Endothelial cell of umbilical vein (primary cell): ENCODE results near the gene EIF1AX. TPM values are rescaled to one million over a fixed set of nuclear protein-coding genes. Genes with fewer than 3 reads are reported as not detected.

Experiments used
- BruUV-seq: library from RNA; stranded (reverse); fragments of 400-500 nt; replicated peaks from 2 replicates; lab custom pipeline; 2021; lab: Mats Ljungman, UMichigan
- CTCF ChIA-PET: fragments of 300-600, 350-600 bp; sonication (Branson Sonifier 250); formaldehyde crosslinking; loops from one replicate; lab custom pipeline; 2021; ENCODE audit warnings: antibody characterized with exemption, inconsistent platforms; lab: Charles Lee
- POLR2A ChIA-PET: fragments of 300-600, 350-600 bp; sonication (Branson Sonifier 250); formaldehyde crosslinking; loops from one replicate; lab custom pipeline; 2021; ENCODE audit warnings: antibody characterized with exemption, inconsistent platforms; lab: Charles Lee
- DNase-seq: peaks from one replicate; pipeline ENCODE4 v3.0.0-alpha.2; 2011; ENCODE audit warnings: low read depth, low spot score
- FAIRE-seq: peaks from 2 replicates; lab custom pipeline; 2011; peaks lifted over from hg19 to GRCh38; lab: Jason Lieb, UNC
- H2AFZ ChIP-seq: 2 replicates; pipeline ENCODE4 v1.6.0; 2012; ENCODE audit warnings: low read depth, low read length, control low read depth, inconsistent platforms
- H3K27ac ChIP-seq: 2 replicates; pipeline ENCODE4 v1.5.1; 2011; ENCODE audit warnings: low read depth, mild to moderate bottlenecking, control low read depth, low read length, moderate library complexity; ENCODE audit not compliant: insufficient read depth
- H3K27me3 ChIP-seq, 2 experiments: 2 replicates each; pipeline versions ENCODE4 v1.6.0 to v1.6.1; 2011; ENCODE audit warnings: low read length in 2 of 2, mixed read lengths in 1 of 2; ENCODE audit not compliant: control insufficient read depth in 2 of 2, insufficient read depth in 2 of 2
- H3K36me3 ChIP-seq, 2 experiments: 2 replicates in 1 of 2; 3 replicates in 1 of 2; pipeline ENCODE4 v1.5.1; 2011; ENCODE audit warnings: low read length in 2 of 2, mild to moderate bottlenecking in 1 of 2, moderate library complexity in 1 of 2; ENCODE audit not compliant: control insufficient read depth in 2 of 2, insufficient read depth in 2 of 2; ENCODE audit errors: extremely low read depth in 1 of 2
- H3K4me1 ChIP-seq: 3 replicates; pipeline ENCODE4 v1.5.1; 2011; ENCODE audit warnings: mild to moderate bottlenecking, low read length; ENCODE audit not compliant: control insufficient read depth, insufficient read depth; ENCODE audit errors: extremely low read depth
- H3K4me2 ChIP-seq: 2 replicates; pipeline ENCODE4 v1.6.1; 2011; ENCODE audit warnings: low read length, control low read depth, mixed read lengths; ENCODE audit not compliant: insufficient read depth
- H3K4me3 ChIP-seq, 3 experiments: fragments of 200-600 bp in 1 of 3; sonication (generic), shearing (Covaris generic) in 1 of 3; replicated peaks in 1 of 3; 2 replicates each; pipeline ENCODE4 v1.5.1; 2011 to 2016; ENCODE audit warnings: control low read depth in 3 of 3, low read length in 3 of 3, mild to moderate bottlenecking in 2 of 3, inconsistent platforms in 1 of 3, low read depth in 1 of 3, moderate library complexity in 1 of 3; ENCODE audit not compliant: insufficient read depth in 1 of 3
- H3K79me2 ChIP-seq: 2 replicates; pipeline ENCODE4 v1.6.0; 2012; ENCODE audit warnings: low read length, inconsistent platforms; ENCODE audit not compliant: control insufficient read depth, insufficient read depth
- H3K9ac ChIP-seq: replicated peaks from 2 replicates; pipeline ENCODE3; 2011; ENCODE audit warnings: low read length, control low read depth; ENCODE audit not compliant: insufficient read depth; ENCODE audit errors: extremely low read depth
- H3K9me1 ChIP-seq: replicated peaks from 3 replicates; pipeline ENCODE4 v1.6.0; 2011; ENCODE audit warnings: mild to moderate bottlenecking, low read length; ENCODE audit not compliant: control insufficient read depth, insufficient read depth; ENCODE audit errors: extremely low read depth
- H3K9me3 ChIP-seq: replicated peaks from 2 replicates; pipeline ENCODE4 v1.5.1; 2012; ENCODE audit warnings: low read length, inconsistent platforms; ENCODE audit not compliant: control insufficient read depth, insufficient read depth
- H4K20me1 ChIP-seq: replicated peaks from 2 replicates; pipeline ENCODE3; 2011; ENCODE audit warnings: mild to moderate bottlenecking, low read length; ENCODE audit not compliant: control insufficient read depth, insufficient read depth; ENCODE audit errors: extremely low read depth
- CTCF ChIP-seq, 2 donors: IDR thresholded peaks; 1 replicate in 1 of 2; 2 replicates in 1 of 2; pipeline ENCODE4 v1.5.1; 2011; ENCODE audit warnings: low read length in 2 of 2, mild to moderate bottlenecking in 2 of 2, moderate library complexity in 2 of 2, control low read depth in 1 of 2, inconsistent platforms in 1 of 2, low read depth in 1 of 2; ENCODE audit not compliant: insufficient read depth in 1 of 2; ENCODE audit errors: extremely low read depth in 1 of 2
- EZH2 ChIP-seq: IDR thresholded peaks from 2 replicates; pipeline ENCODE4 v1.6.1; 2012; ENCODE audit warnings: borderline replicate concordance, low read depth, mild to moderate bottlenecking, moderate library complexity, low read length, inconsistent platforms; ENCODE audit not compliant: severe bottlenecking
- FOS ChIP-seq: IDR thresholded peaks from 2 replicates; pipeline ENCODE4 v1.6.1; 2011; ENCODE audit warnings: mild to moderate bottlenecking, low read length, moderate library complexity, borderline replicate concordance; ENCODE audit not compliant: insufficient read depth
- GATA2 ChIP-seq: IDR thresholded peaks from 2 replicates; pipeline ENCODE4 v1.7.0; 2011; ENCODE audit warnings: low read depth, mild to moderate bottlenecking, moderate library complexity, mixed read lengths, low read length; ENCODE audit not compliant: insufficient read length, insufficient read depth
- JUN ChIP-seq: IDR thresholded peaks from 2 replicates; pipeline ENCODE4 v1.6.1; 2011; ENCODE audit warnings: borderline replicate concordance, low read depth; ENCODE audit not compliant: insufficient read length, insufficient read depth
- MAX ChIP-seq: IDR thresholded peaks from 2 replicates; pipeline ENCODE4 v1.6.1; 2011; ENCODE audit not compliant: insufficient read depth, insufficient read length
- MYC ChIP-seq: IDR thresholded peaks from one replicate; pipeline ENCODE4 v1.6.1; 2011; ENCODE audit warnings: mild to moderate bottlenecking, low read depth, low read length
- POLR2A ChIP-seq: IDR thresholded peaks from 2 replicates; pipeline ENCODE4 v1.6.1; 2012; ENCODE audit warnings: low read depth, mild to moderate bottlenecking, control low read depth, low read length
- POLR2AphosphoS5 ChIP-seq: IDR thresholded peaks from 2 replicates; pipeline ENCODE4 v1.6.1; 2012; ENCODE audit warnings: low read depth, mild to moderate bottlenecking, control low read depth, low read length, moderate library complexity; ENCODE audit not compliant: insufficient read depth
- dilution Hi-C: fragments of 300-500 bp; cut with MboI; formaldehyde crosslinking; loops from one replicate; pipeline ENCODE4 v1.15.0; 2019; ENCODE audit warnings: low sequenced_read_pairs; ENCODE audit not compliant: extremely low pct_ligation_motif_present
- intact Hi-C: fragments of 100-400 bp; cut with micrococcal nuclease; formaldehyde crosslinking; loops from one replicate; pipeline ENCODE4 v1.10.0; 2022
- polyA plus RNA-seq, 4 experiments: library from polyadenylated mRNA; depleted of rRNA in 3 of 4; stranded (reverse) in 3 of 4; unstranded in 1 of 4; fragments of >200 nt; gene quantifications; 2 replicates each; pipeline versions ENCODE4 v1.2.1 to v1.2.3, GENCODE V29; 2011 to 2012; ENCODE audit warnings: missing spikeins in 1 of 4
- total RNA-seq: library from RNA; stranded (reverse); gene quantifications from 2 replicates; pipeline ENCODE4 v1.2.3, GENCODE V29; 2021

Gene EIF1AX
- total and polyA plus RNA-seq, 2 donors (not counting 3 experiments of a cell fraction or from before 2014, with no cell fraction given): 12.8 to 89.4 TPM

GRCh38 chrX:20091499-20091898 lies 50.1 kb downstream of the EIF1AX start:
- H3K9me1 ChIP-seq: no peaks in the 10 kb centered on the region
- intact Hi-C loops (no loop called here), dilution Hi-C loops (no loop called here)
- no peak for TF ChIP-seq POLR2A
- TF ChIP-seq GATA2: no peak
- no peak for TF ChIP-seq MYC
- no peak for TF ChIP-seq POLR2AphosphoS5
- TF ChIP-seq MAX: no peak
- no peak for TF ChIP-seq JUN
- no peak for TF ChIP-seq EZH2
- TF ChIP-seq FOS: no peak
- no peak for TF ChIP-seq CTCF (IDR thresholded peaks at IDR 0.05; ENCODE audit: extremely low read depth in 1 of 2, insufficient read depth in 1 of 2, low read depth in 1 of 2, low read length in 2 of 2)
- FAIRE-seq (no peak), DNase-seq (no peak)
- POLR2A ChIA-PET: no interaction called here
- no peak overlapping the region for H3K27ac ChIP-seq
- H4K20me1 ChIP-seq: no peaks in the 10 kb centered on the region
- no peaks in the 10 kb centered on the region for H3K27me3 ChIP-seq
- no peak overlapping the region for H2AFZ ChIP-seq
- no peak overlapping the region for H3K4me3 ChIP-seq
- no peaks in the 10 kb centered on the region for H3K79me2 ChIP-seq
- H3K36me3 ChIP-seq: no peaks in the 10 kb centered on the region
- no peaks in the 10 kb centered on the region for H3K4me1 ChIP-seq
- CTCF ChIA-PET: no interaction called here
- no peak overlapping the region for H3K4me2 ChIP-seq
- H3K9ac ChIP-seq: no peak overlapping the region
- BruUV-seq: no TSS peak
- no peaks in the 10 kb centered on the region for H3K9me3 ChIP-seq
